Fibroblast of upper back skin (primary cell): ENCODE results near the gene CHPF.

ENCODE experiments used
- DNase-seq: peaks from one replicate; pipeline ENCODE4 v3.0.0-alpha.2; 2013

Gene CHPF

GRCh38 chr2:219551441-219552381, 8.1 kb upstream of the CHPF start:
- peak; percentile 10 for DNase-seq

GRCh38 chr2:219549619-219550018, 6.0 kb upstream of the CHPF start:
- DNase-seq, result no peak

- DNase-seq, result no peak
Observed at GRCh38 chr2:219548990-219549389, 5.4 kb upstream of the CHPF start.

- no peak for DNase-seq
Observed at GRCh38 chr2:219547621-219548020, 4.0 kb upstream of the CHPF start.

- no peak for DNase-seq
Observed at GRCh38 chr2:219545943-219546352, 2.3 kb upstream of the CHPF start.

- DNase-seq, result no peak
Observed at GRCh38 chr2:219545295-219545942, 1.8 kb upstream of the CHPF start.

- DNase-seq, result no peak
Observed at GRCh38 chr2:219544567-219544966, 958 bp upstream of the CHPF start.

- DNase-seq, result no peak
Observed at GRCh38 chr2:219542931-219543595, 546 bp downstream of the CHPF start.

GRCh38 chr2:219541611-219542180, 1.9 kb downstream of the CHPF start:
- peak; percentile 56 for DNase-seq

- no peak for DNase-seq
Observed at GRCh38 chr2:219540784-219541504, 2.7 kb downstream of the CHPF start.

- DNase-seq, result no peak
Observed at GRCh38 chr2:219539926-219540678, 3.5 kb downstream of the CHPF start.

GRCh38 chr2:219538956-219539788, 4.4 kb downstream of the CHPF start:
- no peak for DNase-seq

GRCh38 chr2:219538504-219538951, 5.1 kb downstream of the CHPF start:
- peak; percentile 26 for DNase-seq

- DNase-seq, result no peak
Observed at GRCh38 chr2:219537657-219538488, 5.7 kb downstream of the CHPF start.

- DNase-seq, result no peak
Observed at GRCh38 chr2:219536967-219537366, 6.6 kb downstream of the CHPF start.

- no peak for DNase-seq
Observed at GRCh38 chr2:219536425-219536824, 7.2 kb downstream of the CHPF start.

GRCh38 chr2:219533930-219534661, 9.5 kb downstream of the CHPF start:
- no peak for DNase-seq

- no peak for DNase-seq
Observed at GRCh38 chr2:219532378-219532649, 11.3 kb downstream of the CHPF start.

- DNase-seq, result no peak
Observed at GRCh38 chr2:219531639-219532377, 11.8 kb downstream of the CHPF start.
